SU-DHL-6 (cell line): ENCODE measurements around the gene GLIPR2.
"Not testable (repeated sequence)": the region's sequence is repeated elsewhere in the genome, so short reads cannot be mapped to it uniquely, and the experiment has no call there.

Source experiments
- H2AFZ ChIP-seq: fragments of 200-600 bp; sonication (generic); 2 replicates; pipeline ENCODE4 v1.6.1; 2014; ENCODE audit warnings: low read depth, mild to moderate bottlenecking, moderate library complexity, mixed read lengths, antibody characterized with exemption, low read length; ENCODE audit not compliant: severe bottlenecking
- H3F3A ChIP-seq: fragments of 200-600 bp; shearing (Covaris generic); 2 replicates; pipeline ENCODE4 v1.6.0; 2016; ENCODE audit warnings: antibody characterized with exemption, mild to moderate bottlenecking; ENCODE audit not compliant: insufficient read depth
- H3K27ac ChIP-seq: fragments of 200-600 bp; sonication (generic); 2 replicates; pipeline ENCODE4 v1.5.1; 2016; ENCODE audit warnings: low read depth, mild to moderate bottlenecking, low read length, moderate library complexity, mixed read lengths
- H3K27me3 ChIP-seq: fragments of 200-600 bp; sonication (generic), shearing (Covaris generic); 2 replicates; pipeline ENCODE4 v1.6.0; 2014; ENCODE audit warnings: mild to moderate bottlenecking, low read length
- H3K36me3 ChIP-seq: fragments of 200-600 bp; sonication (generic); 2 replicates; pipeline ENCODE4 v1.6.1; 2014; ENCODE audit warnings: mild to moderate bottlenecking, low read length, mixed read lengths
- H3K4me2 ChIP-seq: fragments of 300-600, 200-600 bp; shearing (Covaris generic), sonication (generic); 2 replicates; pipeline ENCODE4 v1.6.0; 2014; ENCODE audit warnings: low read length, low read depth, mild to moderate bottlenecking; ENCODE audit not compliant: poor library complexity, severe bottlenecking
- H3K4me3 ChIP-seq: fragments of 200-600 bp; sonication (generic); 2 replicates; pipeline ENCODE4 v1.5.1; 2014; ENCODE audit warnings: antibody characterized with exemption, low read length, mild to moderate bottlenecking, mixed read lengths; ENCODE audit not compliant: insufficient read depth, poor library complexity, severe bottlenecking
- H3K79me2 ChIP-seq: fragments of 200-600 bp; sonication (generic); 2 replicates; pipeline ENCODE4 v1.6.1; 2014; ENCODE audit warnings: mild to moderate bottlenecking, low read length, moderate library complexity; ENCODE audit not compliant: insufficient read depth
- H3K9ac ChIP-seq: fragments of 200-600 bp; sonication (generic); 2 replicates; pipeline ENCODE4 v1.7.0; 2014; ENCODE audit warnings: mild to moderate bottlenecking, low read length
- H3K9me2 ChIP-seq: fragments of 200-600 bp; sonication (generic); replicated peaks from 2 replicates; pipeline ENCODE4 v1.6.1; 2014; ENCODE audit warnings: low read length; ENCODE audit not compliant: insufficient read depth
- H3K9me3 ChIP-seq: fragments of 200-600 bp; sonication (generic); 2 replicates; pipeline ENCODE4 v1.6.1; 2014; ENCODE audit warnings: low read length, mixed read lengths; ENCODE audit not compliant: insufficient read depth
- H4K20me1 ChIP-seq: fragments of 200-600 bp; sonication (generic); 2 replicates; pipeline ENCODE4 v1.6.1; 2014; ENCODE audit warnings: low read depth, mild to moderate bottlenecking, antibody characterized with exemption, low read length, moderate library complexity, mixed read lengths
- EZH2phosphoT487 ChIP-seq: fragments of 200-600 bp; sonication (generic), shearing (Covaris generic); conservative IDR thresholded peaks from 2 replicates; pipeline ENCODE4 v1.6.1; 2018; ENCODE audit warnings: mild to moderate bottlenecking, antibody characterized with exemption, low read length, moderate library complexity, mixed read lengths
- TF ChIP-seq, protein P1 (sequence below): fragments of 200-600 bp; sonication (generic); IDR thresholded peaks from one replicate; pipeline ENCODE4 v1.5.1; 2017; ENCODE audit warnings: antibody characterized with exemption, mild to moderate bottlenecking, low read length, moderate library complexity; ENCODE audit not compliant: insufficient read depth, poor library complexity, severe bottlenecking

The GLIPR2 gene

DNA sequence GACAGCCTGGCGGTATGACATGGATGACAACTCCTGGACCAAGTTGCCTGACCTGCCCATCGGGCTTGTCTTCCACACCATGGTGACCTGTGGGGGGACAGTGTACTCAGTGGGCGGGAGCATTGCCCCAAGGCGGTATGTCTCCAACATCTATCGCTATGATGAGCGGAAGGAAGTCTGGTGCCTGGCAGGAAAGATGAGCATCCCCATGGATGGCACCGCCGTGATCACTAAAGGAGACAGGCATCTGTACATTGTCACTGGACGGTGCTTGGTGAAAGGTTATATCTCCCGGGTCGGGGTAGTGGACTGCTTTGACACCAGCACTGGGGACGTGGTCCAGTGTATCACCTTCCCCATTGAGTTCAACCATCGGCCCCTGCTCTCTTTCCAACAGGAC lies 34.0 kb downstream of the GLIPR2 start:
- no peak overlapping the region for H2AFZ ChIP-seq
- H3K9me3 ChIP-seq, result no peaks in the 10 kb centered on the region
- H3K27me3 ChIP-seq, result no peaks in the 10 kb centered on the region
- H4K20me1 ChIP-seq, result no peaks in the 10 kb centered on the region
- no peak overlapping the region for H3K27ac ChIP-seq
- no peak overlapping the region for H3K9ac ChIP-seq
- no peaks in the 10 kb centered on the region for H3K79me2 ChIP-seq
- H3K4me2 ChIP-seq, result no peak overlapping the region
- no peaks in the 10 kb centered on the region for H3K9me2 ChIP-seq
- H3F3A ChIP-seq, result no peaks in the 10 kb centered on the region
- no peaks in the 10 kb centered on the region for H3K36me3 ChIP-seq
- no peak for TF ChIP-seq EZH2phosphoT487
- TF ChIP-seq, protein P1, sequence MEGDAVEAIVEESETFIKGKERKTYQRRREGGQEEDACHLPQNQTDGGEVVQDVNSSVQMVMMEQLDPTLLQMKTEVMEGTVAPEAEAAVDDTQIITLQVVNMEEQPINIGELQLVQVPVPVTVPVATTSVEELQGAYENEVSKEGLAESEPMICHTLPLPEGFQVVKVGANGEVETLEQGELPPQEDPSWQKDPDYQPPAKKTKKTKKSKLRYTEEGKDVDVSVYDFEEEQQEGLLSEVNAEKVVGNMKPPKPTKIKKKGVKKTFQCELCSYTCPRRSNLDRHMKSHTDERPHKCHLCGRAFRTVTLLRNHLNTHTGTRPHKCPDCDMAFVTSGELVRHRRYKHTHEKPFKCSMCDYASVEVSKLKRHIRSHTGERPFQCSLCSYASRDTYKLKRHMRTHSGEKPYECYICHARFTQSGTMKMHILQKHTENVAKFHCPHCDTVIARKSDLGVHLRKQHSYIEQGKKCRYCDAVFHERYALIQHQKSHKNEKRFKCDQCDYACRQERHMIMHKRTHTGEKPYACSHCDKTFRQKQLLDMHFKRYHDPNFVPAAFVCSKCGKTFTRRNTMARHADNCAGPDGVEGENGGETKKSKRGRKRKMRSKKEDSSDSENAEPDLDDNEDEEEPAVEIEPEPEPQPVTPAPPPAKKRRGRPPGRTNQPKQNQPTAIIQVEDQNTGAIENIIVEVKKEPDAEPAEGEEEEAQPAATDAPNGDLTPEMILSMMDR, result no peak
- H3K4me3 ChIP-seq, result no peak overlapping the region

GRCh38 chr9:36173861-36174260 lies 37.3 kb downstream of the GLIPR2 start:
- H3K79me2 ChIP-seq, result no peaks in the 10 kb centered on the region
- no peak overlapping the region for H3K4me2 ChIP-seq
- H3K27ac ChIP-seq, result no peak overlapping the region
- no peaks in the 10 kb centered on the region for H3K9me2 ChIP-seq
- H3K4me3 ChIP-seq, result no peak overlapping the region
- no peak overlapping the region for H2AFZ ChIP-seq
- no peaks in the 10 kb centered on the region for H3F3A ChIP-seq
- no peaks in the 10 kb centered on the region for H3K36me3 ChIP-seq
- no peaks in the 10 kb centered on the region for H3K9me3 ChIP-seq
- no peak for TF ChIP-seq EZH2phosphoT487
- H3K9ac ChIP-seq, result no peak overlapping the region
- H3K27me3 ChIP-seq, result no peaks in the 10 kb centered on the region
- H4K20me1 ChIP-seq, result no peaks in the 10 kb centered on the region

DNA sequence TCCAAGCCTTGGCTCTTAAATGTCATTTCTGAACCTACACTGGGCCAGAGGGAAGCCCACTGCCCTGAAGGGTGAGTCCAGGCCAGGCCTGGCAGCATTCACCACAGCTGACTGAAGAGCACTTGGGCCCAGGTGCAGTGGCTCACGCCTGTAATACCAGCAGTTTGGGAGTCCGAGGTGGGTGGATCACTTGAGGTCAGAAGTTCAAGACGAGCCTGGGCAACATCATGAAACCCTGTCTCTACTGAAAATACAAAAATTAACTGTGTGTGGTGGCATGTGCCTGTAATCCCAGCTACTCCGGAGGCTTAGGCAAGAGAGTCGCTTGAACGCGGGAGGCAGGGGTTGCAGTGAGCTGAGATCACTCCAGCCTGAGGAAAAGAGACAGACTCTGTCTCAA lies 37.7 kb downstream of the GLIPR2 start:
- Histone ChIP-seq H3K9ac (no peak overlapping the region), H3K9me2 (no peaks in the 10 kb centered on the region), H3K4me2 (no peak overlapping the region), H4K20me1 (no peaks in the 10 kb centered on the region), H3K9me3 (no peaks in the 10 kb centered on the region), H3K36me3 (no peaks in the 10 kb centered on the region), H2AFZ (no peak overlapping the region), H3K27me3 (no peaks in the 10 kb centered on the region), H3K27ac (no peak overlapping the region), H3F3A (no peaks in the 10 kb centered on the region), H3K79me2 (no peaks in the 10 kb centered on the region), H3K4me3 (no peak overlapping the region)
- no peak for TF ChIP-seq EZH2phosphoT487
- TF ChIP-seq, protein P1, result no peak

DNA sequence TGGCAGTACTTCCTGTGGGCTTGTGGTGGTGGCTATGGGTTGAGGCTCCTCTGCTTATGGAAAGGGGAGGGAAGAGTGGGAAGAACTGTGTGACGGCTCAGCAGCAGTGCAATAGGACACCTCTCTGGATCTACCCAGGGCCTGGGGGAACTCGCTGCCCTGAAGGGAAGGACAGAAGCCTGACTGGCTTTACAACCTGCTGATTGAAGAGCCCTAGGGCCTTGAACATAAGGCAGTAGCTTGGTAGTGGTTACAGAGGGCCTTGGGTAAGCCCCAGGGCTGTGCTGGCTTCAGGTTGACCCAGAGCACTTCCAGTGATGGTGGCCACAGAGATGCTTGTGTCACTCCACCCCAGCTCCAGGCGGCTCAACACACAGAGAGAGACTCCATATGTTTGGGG lies 38.2 kb downstream of the GLIPR2 start:
- TF ChIP-seq, protein P1, result no peak
- no peak for TF ChIP-seq EZH2phosphoT487
- no peaks in the 10 kb centered on the region for H3K79me2 ChIP-seq
- no peaks in the 10 kb centered on the region for H3K9me2 ChIP-seq
- no peak overlapping the region for H3K27ac ChIP-seq
- H3K9ac ChIP-seq, result no peak overlapping the region
- no peaks in the 10 kb centered on the region for H3K27me3 ChIP-seq
- H3F3A ChIP-seq, result no peaks in the 10 kb centered on the region
- no peak overlapping the region for H3K4me3 ChIP-seq
- H3K9me3 ChIP-seq, result no peaks in the 10 kb centered on the region
- H3K36me3 ChIP-seq, result no peaks in the 10 kb centered on the region
- no peak overlapping the region for H3K4me2 ChIP-seq
- H2AFZ ChIP-seq, result no peak overlapping the region
- no peaks in the 10 kb centered on the region for H4K20me1 ChIP-seq

GRCh38 chr9:36175209-36175608 lies 38.7 kb downstream of the GLIPR2 start:
- not testable (repeated sequence) for H3F3A ChIP-seq, H3K27me3 ChIP-seq, H2AFZ ChIP-seq, H3K9me2 ChIP-seq, H3K79me2 ChIP-seq, H3K4me3 ChIP-seq, H3K36me3 ChIP-seq, H3K4me2 ChIP-seq, H3K9me3 ChIP-seq, H3K27ac ChIP-seq, H3K9ac ChIP-seq, H4K20me1 ChIP-seq

DNA sequence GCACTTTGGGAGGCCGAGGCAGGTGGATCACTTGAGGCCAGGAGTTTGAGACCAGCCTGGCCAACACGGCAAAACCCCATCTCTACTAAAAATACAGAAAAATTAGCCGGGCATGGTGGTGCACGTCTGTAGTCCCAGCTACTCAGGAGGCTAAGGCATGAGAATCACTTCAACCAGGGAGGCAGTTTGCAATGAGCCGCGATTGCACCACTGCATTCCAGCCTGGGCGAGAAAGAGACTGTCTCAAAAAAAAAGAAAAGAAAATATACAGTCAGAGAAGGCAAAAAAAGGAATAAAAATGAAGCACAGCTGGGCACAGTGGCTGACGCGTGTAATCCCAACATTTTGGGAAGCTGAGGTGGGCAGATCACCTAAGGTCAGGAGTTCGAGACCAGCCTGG lies 40.0 kb downstream of the GLIPR2 start:
- not testable (repeated sequence) for H3K9me3 ChIP-seq, H3K36me3 ChIP-seq, H3K27me3 ChIP-seq, H3K9me2 ChIP-seq, H3F3A ChIP-seq, H3K79me2 ChIP-seq, H2AFZ ChIP-seq, H3K9ac ChIP-seq, H3K27ac ChIP-seq, H3K4me2 ChIP-seq, H3K4me3 ChIP-seq, H4K20me1 ChIP-seq
